Renal pelvis (tissue), 4 donors: Measurements from ENCODE around the gene PTH1R. TPM values are rescaled to one million over a fixed set of nuclear protein-coding genes. Genes with fewer than 3 reads are reported as not detected.

ENCODE experiments used
- DNase-seq: peaks from one replicate; pipeline ENCODE4 v3.0.0-alpha.2; 2013
- polyA plus RNA-seq, 3 donors: library from polyadenylated mRNA; unstranded; fragments of 120-200 nt; gene quantifications; one replicate each; pipeline ENCODE4 v1.2.1, GENCODE V29; 2013; ENCODE audit not compliant: insufficient read length in 3 of 3

Gene PTH1R
- polyA plus RNA-seq, 3 donors = 247 to 269 (median 251) TPM

DNA sequence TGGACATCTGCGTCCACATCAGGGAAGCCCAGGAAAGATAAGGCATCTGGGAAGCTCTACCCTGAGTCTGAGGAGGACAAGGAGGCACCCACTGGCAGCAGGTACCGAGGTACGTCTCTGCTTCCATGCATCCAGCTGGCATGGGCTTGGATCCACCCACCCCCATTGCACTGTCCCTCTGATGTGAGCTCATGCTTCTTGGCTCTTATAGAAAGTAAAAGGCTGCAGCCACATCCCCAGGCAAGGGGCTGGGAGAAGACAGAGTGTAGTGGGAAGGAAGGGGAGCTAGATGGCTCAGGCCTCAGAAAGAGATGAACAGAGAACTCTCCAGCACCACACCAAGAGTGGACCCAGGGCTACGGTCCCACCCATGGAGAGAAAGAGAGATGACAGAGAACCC, 18.2 kb downstream of the PTH1R start:
- DNase-seq = no peak

DNA sequence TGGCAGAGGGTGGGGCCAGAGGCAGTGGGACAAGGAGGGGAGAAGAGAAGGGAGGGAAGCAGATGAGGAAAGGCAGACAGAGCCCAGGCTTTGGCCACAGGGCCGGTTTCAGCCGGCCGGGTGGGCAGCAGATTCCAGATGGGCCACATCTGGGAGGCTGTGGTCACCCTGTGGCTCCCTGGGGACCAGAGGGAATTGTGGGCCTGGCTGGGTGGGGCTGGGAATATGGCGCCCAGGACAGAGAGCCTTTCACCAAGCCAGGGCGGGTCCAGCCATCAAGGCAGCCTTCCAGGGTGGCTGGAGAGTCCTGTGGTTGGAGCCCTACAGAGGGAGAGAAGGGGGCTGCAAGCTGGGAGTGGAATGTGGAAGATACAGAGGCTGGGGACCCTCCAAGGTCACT, 18.9 kb downstream of the PTH1R start:
- DNase-seq = no peak

DNA sequence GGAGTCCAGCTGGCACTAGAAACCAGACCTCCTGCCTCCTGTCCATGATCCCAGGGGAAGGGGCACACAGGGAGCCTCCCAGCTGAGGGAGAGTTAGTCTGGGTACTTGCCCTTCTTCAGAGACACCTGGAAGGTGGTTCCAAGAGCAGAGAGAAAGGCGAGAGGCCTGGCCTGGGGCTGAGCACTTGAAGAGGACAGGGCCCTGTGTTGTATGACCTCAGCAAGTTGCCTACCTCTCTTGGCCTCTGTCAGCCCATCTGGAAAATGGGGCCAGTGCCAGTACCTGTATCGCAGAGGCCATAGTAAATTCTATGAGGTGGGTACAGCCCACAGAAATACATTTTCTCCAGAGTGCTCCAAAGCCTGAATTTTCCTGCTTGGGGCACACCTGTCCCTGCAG, 19.5 kb downstream of the PTH1R start:
- no peak for DNase-seq

DNA sequence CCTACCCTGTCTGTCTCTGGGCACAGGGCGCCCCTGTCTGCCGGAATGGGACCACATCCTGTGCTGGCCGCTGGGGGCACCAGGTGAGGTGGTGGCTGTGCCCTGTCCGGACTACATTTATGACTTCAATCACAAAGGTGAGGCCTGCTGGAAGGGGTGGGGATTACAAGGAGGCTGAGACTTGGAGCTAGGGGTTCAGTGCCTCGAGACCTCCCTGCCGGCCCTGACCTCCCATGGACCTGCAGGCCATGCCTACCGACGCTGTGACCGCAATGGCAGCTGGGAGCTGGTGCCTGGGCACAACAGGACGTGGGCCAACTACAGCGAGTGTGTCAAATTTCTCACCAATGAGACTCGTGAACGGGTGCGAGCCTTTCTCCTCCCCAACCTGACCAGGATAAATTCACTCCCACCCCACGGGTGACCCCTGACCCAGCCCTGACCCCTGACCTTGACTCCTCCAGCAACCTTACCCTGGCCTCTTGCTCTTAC, 20.4 kb downstream of the PTH1R start:
- DNase-seq = no peak

DNA sequence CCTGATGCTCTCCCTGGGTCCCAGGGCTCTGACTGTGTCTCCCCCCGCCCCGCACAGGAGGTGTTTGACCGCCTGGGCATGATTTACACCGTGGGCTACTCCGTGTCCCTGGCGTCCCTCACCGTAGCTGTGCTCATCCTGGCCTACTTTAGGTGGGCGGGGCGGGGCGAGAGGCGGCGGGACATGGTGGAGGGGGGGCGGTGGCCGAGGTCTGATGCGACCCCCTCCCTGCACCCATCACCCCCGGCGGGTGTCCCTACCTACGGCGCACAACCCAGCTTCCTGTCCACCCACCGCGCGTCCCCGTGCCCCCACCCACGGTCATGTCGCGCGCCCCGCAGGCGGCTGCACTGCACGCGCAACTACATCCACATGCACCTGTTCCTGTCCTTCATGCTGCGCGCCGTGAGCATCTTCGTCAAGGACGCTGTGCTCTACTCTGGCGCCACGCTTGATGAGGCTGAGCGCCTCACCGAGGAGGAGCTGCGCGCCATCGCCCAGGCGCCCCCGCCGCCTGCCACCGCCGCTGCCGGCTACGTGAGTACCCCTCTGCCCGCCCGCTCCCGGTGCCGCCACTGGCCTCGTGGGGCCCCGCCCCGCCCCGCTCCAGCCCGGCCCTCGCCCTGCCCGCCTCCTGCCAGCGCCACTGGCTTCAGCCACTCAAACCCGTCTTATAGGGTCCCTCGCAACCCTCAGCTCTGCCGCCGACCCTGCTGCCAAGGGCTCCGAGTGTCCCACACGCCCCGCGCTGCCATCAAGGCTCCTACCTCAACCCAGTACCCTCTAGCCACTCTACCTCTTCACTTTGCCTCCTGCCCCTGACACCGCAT, 21.0 kb downstream of the PTH1R start:
- no peak for DNase-seq

- DNase-seq = no peak
These were observed 21.9 kb downstream of the PTH1R start for GRCh38 chr3:46899151-46900006.

DNA sequence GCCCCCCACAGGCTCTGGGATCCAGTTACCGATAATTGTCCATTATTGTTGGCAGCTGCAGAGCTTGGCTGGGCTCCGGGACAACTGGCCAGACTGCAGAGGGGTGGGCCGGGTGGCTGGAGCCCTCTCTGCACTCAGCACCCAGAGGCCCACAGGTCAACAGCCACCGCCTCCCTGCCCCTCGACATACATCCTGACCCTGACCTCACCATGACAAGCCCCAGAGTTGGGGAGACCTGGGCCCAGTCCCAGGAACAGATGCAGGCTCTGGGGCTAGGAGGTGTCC, 22.4 kb downstream of the PTH1R start:
- no peak for DNase-seq

GRCh38 chr3:46900356-46900755, 22.8 kb downstream of the PTH1R start:
- DNase-seq = no peak

GRCh38 chr3:46901061-46901460, 23.5 kb downstream of the PTH1R start:
- DNase-seq = no peak

GRCh38 chr3:46901591-46902187, 24.2 kb downstream of the PTH1R start:
- no peak for DNase-seq

DNA sequence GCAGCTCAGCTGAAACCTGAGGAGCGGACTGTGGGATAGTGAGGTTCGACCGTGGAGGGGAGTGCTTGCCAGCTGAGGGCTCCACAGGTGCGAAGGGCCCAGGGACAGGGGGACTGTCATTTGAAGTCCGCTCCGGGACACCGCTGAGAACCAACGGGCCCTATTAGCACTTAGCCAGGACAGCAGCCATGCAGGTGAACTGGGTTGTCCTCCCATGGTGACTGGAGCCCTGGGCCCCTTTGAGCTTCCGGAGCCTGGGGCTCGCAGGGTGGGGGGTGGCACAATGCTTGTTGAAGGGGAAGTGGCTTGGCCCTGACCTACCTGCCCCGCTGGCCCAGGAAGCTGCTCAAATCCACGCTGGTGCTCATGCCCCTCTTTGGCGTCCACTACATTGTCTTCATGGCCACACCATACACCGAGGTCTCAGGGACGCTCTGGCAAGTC, 24.7 kb downstream of the PTH1R start:
- no peak for DNase-seq

DNA sequence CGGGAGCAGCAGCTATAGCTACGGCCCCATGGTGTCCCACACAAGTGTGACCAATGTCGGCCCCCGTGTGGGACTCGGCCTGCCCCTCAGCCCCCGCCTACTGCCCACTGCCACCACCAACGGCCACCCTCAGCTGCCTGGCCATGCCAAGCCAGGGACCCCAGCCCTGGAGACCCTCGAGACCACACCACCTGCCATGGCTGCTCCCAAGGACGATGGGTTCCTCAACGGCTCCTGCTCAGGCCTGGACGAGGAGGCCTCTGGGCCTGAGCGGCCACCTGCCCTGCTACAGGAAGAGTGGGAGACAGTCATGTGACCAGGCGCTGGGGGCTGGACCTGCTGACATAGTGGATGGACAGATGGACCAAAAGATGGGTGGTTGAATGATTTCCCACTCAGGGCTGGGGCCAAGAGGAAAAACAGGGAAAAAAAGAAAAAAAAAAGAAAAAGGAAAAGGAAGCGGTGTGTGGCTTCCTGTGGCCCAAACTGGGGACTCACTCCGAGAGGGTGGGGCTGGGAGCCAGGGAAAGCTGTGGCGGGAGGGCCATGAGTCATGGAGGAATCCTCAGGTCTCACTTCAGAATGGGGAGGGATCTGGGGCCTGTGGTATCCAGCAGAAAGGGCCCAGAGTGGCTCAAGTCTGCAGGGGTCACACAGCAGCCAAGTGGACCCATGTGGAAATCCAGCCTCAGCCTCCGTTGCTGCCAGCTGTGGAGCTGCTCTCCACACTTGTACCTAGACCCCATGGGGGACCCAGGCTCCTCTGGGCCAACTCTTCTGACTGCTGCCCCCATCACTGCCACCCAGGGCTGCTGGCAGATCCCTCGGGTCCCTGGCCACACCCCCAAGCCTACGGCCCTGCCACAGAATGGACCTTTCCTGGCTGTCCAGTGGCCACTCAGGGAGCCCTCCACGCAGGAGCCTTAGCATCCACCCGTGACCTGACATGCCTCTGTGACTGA, 26.1 kb downstream of the PTH1R start:
- no peak for DNase-seq

DNA sequence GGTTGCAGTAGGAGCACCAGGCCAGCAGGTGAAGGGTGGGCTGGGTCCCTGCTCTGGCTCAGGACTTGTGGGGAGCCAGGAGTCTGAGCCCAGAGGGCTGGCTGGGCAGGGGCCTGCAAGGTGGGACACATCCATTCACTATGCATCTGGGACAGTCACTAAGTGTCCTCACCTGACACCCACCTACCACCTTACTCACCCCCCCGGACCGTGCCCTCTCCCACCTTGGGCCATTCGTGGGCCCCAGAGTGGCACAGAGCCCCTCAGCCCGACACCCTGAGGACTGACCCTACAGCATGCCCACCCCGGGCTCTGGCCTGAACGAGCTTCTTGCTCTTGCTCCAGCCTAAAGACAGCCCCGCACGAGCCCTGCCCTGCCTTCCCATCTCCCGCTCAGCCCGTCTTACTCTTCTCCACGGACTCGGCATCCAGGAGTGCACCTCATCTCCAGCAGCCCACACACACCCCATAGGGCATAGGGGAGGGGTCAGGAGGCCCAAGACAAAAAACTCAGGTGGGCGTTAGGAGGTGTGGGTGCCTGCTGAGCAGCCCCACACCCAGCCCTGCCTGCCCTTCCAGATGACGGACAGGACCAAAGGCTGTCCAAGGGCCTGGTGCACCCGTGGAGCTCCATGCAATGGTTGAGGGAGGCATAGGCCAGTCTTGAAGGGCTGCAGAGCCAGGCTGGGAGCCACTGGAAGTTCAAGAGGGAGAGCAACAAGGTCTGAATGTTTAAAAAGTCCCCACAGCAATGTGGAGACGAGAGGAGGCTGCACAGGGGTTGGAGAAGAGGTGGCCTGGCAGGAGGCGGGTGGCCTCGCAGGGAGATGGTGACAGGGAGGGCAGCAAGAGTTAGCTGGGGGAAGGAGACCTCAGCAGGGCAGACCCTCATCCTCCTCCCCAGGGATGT, 27.0 kb downstream of the PTH1R start:
- no peak for DNase-seq

DNA sequence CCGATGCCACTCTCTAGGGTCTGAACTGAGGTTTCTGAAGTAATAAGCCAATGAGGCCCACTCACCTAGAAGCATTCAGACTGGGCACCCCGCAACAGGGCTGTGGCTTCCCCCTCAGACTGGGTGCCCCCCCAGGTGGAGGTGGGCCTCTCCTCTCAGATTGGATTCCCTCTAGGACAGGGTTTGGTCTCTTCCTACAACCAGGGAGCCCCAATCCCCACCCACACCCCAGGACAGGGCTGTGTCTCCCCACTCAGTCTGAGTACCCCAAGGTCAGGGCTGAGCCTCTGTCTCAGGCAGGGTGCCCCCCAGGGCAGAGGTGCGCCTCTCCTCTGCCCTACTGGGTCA, 27.7 kb downstream of the PTH1R start:
- no peak for DNase-seq

DNA sequence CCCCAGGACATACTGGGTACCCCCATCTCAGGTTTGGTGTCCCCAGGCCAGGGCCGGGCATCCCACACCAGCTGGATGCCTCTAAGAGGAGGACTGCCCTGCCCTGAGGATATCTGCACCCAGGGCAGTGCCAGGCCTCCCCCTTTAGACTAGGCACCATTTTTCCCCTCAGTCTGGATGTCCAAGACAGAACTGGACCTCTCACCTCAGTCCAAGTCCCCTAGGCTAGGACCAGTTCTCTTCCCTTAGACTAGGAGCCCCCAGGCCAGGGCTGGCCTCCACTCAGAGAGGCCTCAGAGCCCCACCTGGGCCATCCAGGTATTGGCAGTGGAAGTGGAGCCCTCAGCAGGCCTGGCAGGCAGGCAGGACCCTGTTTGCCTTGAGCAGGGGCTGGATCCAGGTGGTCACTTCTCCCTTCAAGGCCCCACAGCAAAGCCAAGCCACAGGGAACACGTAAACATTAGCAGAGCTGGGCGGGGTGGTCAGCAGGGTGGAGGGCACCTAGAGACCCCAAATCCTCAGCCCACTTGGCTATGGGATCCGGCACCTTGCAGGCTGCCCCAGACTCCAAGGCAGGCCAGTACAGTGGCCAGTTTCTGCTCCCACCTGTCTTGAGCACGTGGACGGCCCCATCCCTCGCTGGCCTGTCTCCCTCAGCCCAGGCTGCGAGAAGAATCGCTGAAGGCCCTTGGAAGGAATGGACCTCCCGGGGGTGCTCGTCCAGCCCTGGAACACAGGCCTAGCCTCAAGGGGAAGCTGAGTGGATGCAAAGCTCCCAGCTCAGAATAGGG, 28.3 kb downstream of the PTH1R start:
- DNase-seq = no peak

DNA sequence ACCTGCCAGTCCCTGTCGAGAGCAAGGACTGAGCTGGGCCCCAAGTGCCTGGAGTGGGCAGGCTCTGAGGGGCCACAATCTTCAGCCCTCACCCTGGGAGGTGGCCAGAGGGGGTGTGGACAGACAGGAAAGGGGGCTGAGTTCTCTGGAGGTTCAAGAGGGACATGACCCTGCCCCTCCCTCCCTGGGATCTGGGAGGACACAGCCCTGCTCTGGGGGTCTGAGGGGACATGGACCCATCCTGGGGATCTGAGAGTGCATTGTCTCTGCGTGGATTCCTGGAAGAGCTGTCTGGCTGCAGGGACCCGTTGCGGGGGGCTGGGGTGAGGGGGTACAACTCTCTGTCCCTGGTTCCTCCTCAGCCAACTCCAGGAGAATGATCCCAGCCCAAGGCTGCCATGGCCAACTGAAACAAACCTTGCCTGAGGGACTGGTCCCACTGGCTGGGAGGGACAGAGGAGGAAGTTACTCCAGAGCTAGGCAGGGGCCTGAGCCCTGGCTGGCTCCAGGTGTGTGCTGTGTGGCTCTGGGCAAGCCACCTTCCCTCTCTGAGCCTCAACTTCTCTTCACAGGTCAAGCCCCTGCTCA, 29.0 kb downstream of the PTH1R start:
- DNase-seq = no peak

DNA sequence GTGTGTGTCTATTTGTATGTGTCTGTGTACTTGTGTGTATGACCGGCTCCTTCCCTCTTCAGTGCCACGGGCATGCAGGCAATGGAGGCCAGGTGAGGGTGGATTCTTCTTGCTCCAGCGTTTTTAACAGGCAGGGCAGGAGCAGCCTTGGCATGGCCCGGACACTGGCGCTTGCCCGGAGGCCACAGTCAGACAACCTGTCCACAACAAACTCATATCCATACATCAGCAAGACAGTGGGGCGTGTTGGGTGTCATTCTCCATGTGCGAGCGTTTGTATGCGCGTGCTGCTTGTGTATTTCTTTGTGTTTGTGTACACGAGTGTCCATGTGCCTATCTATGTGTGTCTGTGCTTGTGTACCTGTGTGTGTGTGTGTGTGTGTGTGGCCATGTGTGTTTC, 29.8 kb downstream of the PTH1R start:
- no peak for DNase-seq

DNA sequence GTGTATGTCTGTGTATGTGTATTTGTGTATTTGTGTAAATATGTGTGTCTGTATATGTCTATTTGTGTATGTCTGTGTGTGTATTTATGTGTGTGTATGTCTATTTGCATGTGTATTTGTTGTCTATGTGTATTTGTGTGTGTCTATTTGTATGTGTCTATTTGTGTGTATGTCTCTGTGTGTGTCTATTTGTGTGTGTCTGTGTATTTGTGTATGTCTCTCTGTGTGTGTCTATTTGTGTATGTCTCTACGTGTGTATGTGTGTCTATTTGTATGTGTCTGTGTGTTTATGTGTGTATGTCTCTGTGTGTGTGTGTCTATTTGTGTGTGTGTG, 30.4 kb downstream of the PTH1R start:
- no peak for DNase-seq

DNA sequence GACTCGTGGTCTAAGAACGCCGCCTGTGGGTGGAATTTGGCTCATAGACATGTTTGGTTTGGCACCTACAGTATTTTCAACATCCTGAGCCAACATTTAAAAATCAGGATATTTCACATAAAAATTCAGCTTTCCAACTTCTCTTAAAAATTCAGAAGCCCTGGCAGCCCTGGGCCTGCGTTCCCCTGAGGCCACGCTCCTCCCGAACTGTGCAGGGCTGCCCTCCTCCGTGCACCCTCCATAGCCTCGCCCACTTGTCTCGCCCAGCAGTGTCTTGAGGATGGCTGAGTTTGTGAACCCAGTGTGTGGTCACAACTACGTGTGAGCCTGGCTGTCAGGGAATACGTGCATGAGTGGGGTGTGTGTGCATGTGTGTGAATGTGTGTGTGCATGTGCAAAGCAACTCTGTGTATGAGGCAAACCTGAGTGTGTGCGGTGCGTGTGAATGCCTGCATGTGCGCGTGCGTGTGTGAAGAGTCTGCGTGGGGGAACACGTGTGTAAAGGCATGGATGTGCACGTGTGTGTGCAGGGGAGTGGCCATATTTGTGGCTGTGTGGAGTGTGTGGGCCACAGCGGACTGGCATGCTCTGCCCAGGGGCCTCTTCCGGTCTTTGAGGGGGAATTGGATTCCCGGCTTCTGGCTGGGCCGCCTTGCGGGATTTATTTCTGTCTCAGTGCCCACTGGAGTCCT, 30.9 kb downstream of the PTH1R start:
- no peak for DNase-seq
